Measurements from ENCODE around the gene HPGDS.
"Not testable (repeated sequence)": the region's sequence is repeated elsewhere in the genome, so short reads cannot be mapped to it uniquely, and the experiment has no call there.

HPGDS gene

DNA sequence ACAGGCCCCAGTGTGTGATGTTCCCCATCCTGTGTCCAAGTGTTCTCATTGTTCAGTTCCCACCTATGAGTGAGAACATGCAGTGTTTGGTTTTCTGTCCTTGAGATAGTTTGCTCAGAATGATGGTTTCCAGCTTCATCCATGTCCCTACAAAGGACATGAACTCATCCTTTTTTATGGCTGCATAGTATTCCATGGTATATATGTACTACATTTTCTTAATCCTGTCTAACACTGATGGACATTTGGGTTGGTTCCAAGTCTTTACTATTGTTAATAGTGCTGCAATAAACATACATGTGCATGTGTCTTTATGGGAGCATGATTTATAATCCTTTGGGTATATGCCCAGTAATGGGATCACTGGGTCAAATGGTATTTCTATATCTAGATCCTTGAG lies 22.7 kb downstream of the HPGDS start:
- DNase-seq (ENCODE audit: low read depth), result not testable (repeated sequence)

GRCh38 chr4:94307231-94307871 lies 35.3 kb downstream of the HPGDS start:
- DNase-seq (ENCODE audit: low read depth), result no peak

DNA sequence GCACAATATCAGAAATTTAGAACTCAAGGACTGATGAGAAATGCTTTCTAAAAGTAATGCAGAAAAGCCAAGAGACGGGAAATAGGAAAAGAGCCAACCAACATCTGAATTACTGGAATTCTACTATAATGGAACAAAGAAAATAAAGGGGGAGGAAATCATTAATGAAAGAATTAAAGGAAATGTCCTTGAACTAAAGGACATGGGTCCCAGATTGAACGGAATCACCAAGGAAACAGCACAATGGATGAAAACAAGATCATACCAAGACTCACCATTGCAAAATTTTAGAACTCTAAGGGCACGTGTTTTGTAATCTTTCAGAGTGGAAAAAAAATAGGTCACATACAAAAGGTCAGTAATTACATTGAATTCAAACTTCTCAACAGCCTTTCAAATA lies 35.9 kb downstream of the HPGDS start:
- peak; percentile 49 for DNase-seq (ENCODE audit: low read depth)

GRCh38 chr4:94305466-94306225 lies 37.0 kb downstream of the HPGDS start:
- no peak for DNase-seq (ENCODE audit: low read depth)

- peak; percentile 8 for DNase-seq (ENCODE audit: low read depth)
Measured at GRCh38 chr4:94304365-94304971, 38.2 kb downstream of the HPGDS start.

DNA sequence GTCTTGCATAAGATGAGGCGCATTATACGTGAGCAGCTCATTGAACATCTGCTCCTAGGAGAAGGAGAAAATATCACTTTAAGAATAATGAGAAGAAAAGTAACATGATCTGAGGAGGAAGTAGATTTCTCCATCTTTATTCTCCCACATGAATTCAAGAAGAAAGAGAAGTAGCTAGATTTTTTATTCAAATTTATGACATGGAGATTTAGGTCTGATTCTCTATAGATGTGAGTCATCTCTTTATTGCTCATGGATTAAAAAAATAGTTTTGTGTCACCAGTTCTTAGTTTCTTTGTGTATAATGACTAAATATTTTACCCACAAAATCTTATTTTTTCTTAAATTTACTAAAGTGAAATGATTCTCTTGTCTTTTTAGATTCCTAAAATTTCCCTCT lies 40.4 kb downstream of the HPGDS start:
- DNase-seq (ENCODE audit: low read depth), result peak; percentile 2

DNA sequence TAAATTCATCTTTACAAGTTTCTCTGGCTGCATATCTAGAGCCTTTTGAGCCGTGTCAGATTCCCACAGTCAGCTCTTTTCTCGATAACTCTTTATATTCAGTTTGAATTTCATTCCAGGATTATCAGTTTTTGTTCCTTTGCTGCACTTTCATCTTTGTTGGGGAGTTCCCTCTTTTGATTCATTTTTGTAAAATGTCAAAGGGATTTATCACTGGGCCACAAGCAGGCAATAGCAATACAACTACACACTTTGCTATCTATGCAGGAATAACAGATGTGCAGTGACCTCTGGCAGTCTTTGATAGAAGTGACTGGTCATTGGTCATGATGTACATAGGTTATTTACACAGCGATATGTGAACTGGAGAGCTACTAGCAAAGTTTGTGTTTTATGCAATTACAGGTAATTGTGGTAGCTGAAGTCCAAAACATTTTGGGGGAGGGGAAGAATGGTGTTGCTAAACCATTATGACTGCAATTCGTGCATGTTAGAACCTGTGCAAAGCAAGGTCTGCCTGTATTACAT lies 43.8 kb downstream of the HPGDS start:
- DNase-seq (ENCODE audit: low read depth), result no peak

- DNase-seq (ENCODE audit: low read depth), result not testable (repeated sequence)
Measured at GRCh38 chr4:94295473-94295872, 47.2 kb downstream of the HPGDS start.

- not testable (repeated sequence) for DNase-seq (ENCODE audit: low read depth)
Measured at GRCh38 chr4:94293981-94294380, 48.7 kb downstream of the HPGDS start.

DNA sequence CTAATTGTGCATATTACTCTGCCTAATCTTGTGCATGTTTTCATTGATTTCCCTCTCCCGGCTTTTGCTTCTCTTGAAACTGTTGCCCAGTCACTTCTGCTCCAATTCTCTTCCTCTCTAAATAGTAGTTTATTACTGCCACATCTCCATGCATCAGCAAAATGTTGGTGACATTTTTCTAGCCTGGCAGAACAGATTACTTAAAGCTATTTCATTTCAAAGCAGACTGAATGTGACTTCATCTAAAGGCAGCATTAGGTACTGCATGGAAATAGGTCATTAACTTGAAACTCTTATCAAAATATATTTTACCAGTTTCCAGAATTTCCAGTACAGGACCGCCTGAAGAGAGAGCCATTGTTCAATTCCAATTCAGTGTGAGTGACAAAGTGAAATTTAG lies 52.4 kb downstream of the HPGDS start:
- no peak for DNase-seq (ENCODE audit: low read depth)

DNA sequence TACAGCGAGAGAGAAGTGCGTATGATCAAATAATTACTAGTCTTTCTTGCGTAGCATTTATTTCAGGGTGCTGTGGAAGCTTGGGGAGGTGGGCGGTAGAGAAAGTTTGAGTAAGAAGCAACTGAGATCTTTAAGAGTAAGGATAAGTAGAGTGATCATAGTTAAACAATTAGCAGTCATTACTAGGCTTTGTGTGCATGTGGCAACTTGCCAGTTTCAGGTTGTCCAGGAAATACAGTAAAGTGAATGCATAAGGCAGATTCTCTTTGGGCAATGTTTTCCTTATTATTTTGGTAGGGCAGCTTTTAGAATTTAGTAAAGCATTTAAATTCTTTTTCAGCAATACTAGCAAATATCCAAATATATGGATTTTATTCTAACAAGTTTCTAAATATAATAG lies 57.0 kb downstream of the HPGDS start:
- DNase-seq (ENCODE audit: low read depth), result no peak

DNA sequence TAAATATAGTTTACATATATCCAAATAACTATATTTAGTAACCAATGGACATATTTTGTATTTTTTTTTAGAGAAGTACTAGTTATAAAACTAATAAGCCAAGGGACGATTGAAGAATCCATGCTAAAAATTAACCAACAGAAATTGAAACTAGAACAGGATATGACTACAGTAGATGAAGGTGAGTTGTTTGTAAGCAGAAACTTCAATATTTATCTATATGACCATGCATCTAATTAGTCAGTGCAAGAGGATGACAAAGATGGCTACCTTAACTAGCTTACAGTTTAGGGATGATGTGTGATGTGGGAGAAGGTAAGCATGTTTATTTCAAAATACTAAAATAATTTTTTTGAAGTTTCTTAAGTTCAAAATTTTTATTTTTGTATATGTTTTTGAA lies 57.7 kb downstream of the HPGDS start:
- DNase-seq (ENCODE audit: low read depth), result no peak

- DNase-seq (ENCODE audit: low read depth), result no peak
Measured at GRCh38 chr4:94278781-94279180, 63.9 kb downstream of the HPGDS start.

DNA sequence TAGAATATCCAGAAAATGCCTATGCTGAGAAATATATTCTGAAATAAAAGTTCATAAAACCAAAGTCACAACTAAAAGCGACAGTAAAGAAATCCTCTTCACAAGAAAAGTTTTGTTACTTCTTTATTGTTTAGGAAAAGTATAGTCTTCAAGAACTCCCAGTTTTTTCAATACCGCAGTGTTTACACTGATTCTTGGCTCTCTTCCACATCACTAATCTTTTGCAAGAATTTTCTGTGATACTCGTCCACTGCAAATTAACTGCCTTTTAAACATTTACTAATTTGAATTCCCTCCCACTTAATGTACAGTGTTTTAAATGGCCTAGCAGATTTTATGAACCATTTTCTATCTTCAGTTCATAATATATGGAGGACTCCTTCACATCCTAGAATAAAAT lies 65.1 kb downstream of the HPGDS start:
- no peak for DNase-seq (ENCODE audit: low read depth)

- no peak for DNase-seq (ENCODE audit: low read depth)
Measured at GRCh38 chr4:94276204-94276603, 66.4 kb downstream of the HPGDS start.

GRCh38 chr4:94274912-94275311 lies 67.7 kb downstream of the HPGDS start:
- DNase-seq (ENCODE audit: low read depth), result no peak

GRCh38 chr4:94271248-94271647 lies 71.4 kb downstream of the HPGDS start:
- no peak for DNase-seq (ENCODE audit: low read depth)

DNA sequence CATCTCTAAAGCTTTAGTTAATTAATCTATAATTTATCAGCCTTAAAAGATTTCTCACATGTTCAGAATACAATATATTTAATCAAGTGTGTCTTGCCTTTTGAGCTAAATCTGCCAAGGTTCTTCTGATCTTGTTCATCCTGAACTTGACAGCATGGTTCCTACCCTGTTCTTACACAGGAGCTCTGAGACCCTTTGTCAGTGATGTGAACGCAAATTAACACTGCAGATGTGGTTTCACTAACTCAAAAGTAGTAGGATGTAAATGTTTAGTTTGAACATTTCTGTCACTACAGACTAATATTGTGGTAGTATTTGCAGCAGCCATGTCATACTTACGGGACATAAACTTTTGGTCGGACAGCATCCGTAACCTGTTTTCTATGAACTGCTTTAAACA lies 75.6 kb downstream of the HPGDS start:
- DNase-seq (ENCODE audit: low read depth), result no peak

- DNase-seq (ENCODE audit: low read depth), result no peak
Measured at GRCh38 chr4:94262163-94263016, 80.2 kb downstream of the HPGDS start.

- no peak for DNase-seq (ENCODE audit: low read depth)
Measured at GRCh38 chr4:94256828-94257227, 85.8 kb downstream of the HPGDS start.

DNA sequence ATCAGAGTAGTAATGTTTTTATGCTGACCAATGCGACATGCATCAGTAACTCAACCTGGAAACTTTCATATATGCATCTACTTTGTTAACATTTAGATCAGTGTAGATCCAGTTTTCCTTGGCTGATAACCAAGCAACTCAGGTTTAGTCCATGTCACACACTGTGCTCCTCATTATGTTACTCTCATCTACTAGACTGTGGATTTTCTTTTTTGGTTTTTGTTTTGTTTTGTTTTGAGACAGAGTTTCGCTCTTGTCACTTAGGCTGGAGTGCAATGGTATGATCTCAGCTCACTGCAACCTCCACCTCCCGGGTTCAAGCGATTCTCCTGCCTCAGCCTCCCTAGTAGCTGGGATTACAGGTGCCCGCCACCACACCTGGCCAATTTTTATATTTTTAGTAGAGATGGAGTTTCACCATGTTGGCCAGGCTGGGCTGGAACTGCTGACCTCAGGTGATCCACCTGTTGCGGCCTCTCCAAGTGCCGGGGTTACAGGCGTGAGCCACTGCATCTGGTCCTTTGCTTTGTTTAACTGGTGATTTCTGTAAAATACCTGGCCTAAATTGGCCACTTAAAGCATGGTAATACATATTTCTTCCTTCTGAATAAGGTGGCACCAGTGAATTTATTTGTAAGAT lies 86.4 kb downstream of the HPGDS start:
- DNase-seq (ENCODE audit: low read depth), result no peak

DNA sequence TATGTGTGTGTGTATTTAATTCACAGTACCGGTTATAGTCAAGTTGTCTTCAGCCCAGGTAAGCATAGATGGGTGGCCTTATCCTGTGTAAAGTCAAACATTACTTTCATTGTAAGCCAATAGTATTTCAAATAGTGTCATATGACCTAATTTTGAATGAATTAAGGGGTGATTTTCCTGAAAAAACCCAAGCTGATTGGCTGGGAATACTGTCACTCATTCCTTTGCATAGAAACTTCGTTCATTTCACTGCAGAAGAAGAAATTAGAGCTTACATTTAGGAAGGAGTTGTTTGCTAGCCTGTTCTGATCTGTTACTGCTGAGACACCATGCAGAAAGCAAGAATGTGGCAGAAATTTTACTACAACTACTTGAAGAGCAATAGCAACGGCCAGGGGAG lies 89.6 kb downstream of the HPGDS start:
- peak; percentile 18 for DNase-seq (ENCODE audit: low read depth)

Measured in fibroblast of gingiva (primary cell).